Muscle layer of colon (tissue), 2 donors: ENCODE measurements around the gene KLHL22.
"Not testable (repeated sequence)": the region's sequence is repeated elsewhere in the genome, so short reads cannot be mapped to it uniquely, and the experiment has no call there.

ENCODE experiments used
- H3K27ac ChIP-seq: one replicate; pipeline ENCODE4 v1.7.0; 2013; ENCODE audit warnings: low read depth, mild to moderate bottlenecking, low read length, moderate library complexity
- H3K27me3 ChIP-seq, 2 donors: one replicate each; pipeline ENCODE4 v1.7.0; 2013; ENCODE audit warnings: low read length in 2 of 2, mild to moderate bottlenecking in 2 of 2; ENCODE audit not compliant: insufficient read depth in 2 of 2, control insufficient read depth in 1 of 2
- H3K36me3 ChIP-seq: one replicate; pipeline ENCODE4 v1.7.0; 2013; ENCODE audit warnings: mild to moderate bottlenecking, low read length; ENCODE audit not compliant: insufficient read depth
- H3K4me1 ChIP-seq: one replicate; pipeline ENCODE4 v1.7.0; 2013; ENCODE audit warnings: mild to moderate bottlenecking, low read length; ENCODE audit not compliant: insufficient read depth
- H3K4me3 ChIP-seq, 2 donors: one replicate each; pipeline ENCODE4 v1.7.0; 2013; ENCODE audit warnings: low read length in 2 of 2, low read depth in 1 of 2, mild to moderate bottlenecking in 1 of 2, moderate library complexity in 1 of 2
- H3K9ac ChIP-seq: one replicate; pipeline ENCODE4 v1.7.0; 2013; ENCODE audit warnings: low read length
- H3K9me3 ChIP-seq: one replicate; pipeline ENCODE4 v1.7.0; 2013; ENCODE audit warnings: mild to moderate bottlenecking, low read length
- donor health status: abdominal sarcoma.
- donor health status: Adenocarcinoma of cecum.

KLHL22 gene

DNA sequence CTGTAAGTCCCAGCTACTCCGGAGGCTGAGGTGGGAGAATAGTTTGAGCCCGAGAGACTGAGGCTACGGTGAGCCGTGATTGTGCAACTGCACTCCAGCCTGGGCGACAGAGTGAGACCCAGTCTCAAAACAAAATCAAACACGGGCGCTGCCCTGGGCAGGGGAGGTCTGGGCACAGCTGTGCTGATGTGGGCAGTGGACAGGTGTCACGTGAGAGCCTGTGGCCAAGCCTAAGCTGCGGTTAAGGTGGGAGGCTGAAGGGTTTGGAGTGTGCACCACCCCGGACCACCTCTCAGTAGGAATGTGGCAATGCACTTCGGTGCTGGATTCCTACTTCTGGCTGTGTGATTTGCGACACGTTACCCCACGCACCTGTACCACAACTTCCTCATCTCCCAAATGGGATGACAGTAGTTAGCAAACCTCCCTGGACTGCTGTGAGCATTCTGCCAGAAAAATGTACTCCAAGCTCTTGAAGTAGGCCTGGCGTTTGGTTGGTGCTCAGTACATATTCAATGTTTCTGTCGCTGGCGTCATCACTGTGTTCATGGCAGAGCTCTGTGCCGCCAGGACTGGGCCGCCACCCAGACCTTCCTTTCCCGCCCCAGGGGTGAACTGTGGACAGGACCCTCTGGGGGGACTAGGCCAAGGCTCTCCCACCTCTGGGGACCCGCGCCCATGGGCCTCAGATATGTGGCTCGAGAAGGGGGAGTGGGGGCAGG is 102.5 kb downstream of the KLHL22 start:
- Histone ChIP-seq H3K27ac (no peak overlapping the region), H3K36me3 (no peaks in the 10 kb centered on the region), H3K9me3 (no peaks in the 10 kb centered on the region), H3K9ac (peak overlapping the region; percentile 50), H3K4me3 (peak overlapping the region; percentile 73 to 95), H3K27me3 (no peaks in the 10 kb centered on the region), H3K4me1 (peaks cover 17% of the 10 kb centered on the region)

DNA sequence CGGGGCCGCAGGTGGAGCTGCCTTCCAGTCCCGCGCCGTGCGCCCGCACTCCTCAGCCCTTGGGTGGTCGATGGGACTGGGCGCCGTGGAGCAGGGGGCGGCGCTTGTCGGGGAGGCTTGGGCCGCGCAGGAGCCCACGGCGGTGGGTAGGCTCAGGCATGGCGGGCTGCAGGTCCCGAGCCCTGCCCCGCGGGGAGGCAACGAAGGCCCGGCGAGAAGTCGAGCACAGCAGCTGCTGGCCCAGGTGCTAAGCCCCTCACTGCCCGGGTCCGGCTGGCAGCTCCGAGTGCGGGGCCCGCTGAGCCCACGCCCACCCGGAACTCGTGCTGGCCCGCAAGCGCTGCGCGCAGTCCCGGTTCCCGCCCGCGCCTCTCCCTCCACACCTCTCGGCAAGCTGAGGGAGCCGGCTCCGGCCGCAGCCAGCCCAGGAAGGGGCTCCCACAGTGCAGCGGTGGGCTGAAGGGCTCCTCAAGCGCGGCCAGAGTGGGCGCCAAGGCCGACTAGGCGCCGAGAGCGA is 103.2 kb downstream of the KLHL22 start:
- H3K9ac ChIP-seq, H3K9me3 ChIP-seq, H3K27ac ChIP-seq, H3K4me3 ChIP-seq, H3K27me3 ChIP-seq, H3K36me3 ChIP-seq: not testable (repeated sequence)
- peaks cover 17% of the 10 kb centered on the region for H3K4me1 ChIP-seq
